GM19455 (cell line): Measurements from ENCODE around the gene SYNE2.

Experiments used
- ATAC-seq: cut with Tn5 transposase; IDR thresholded peaks from one replicate; pipeline ENCODE4 v1.9.1; 2021; ENCODE audit not compliant: unreplicated experiment

Gene SYNE2

DNA sequence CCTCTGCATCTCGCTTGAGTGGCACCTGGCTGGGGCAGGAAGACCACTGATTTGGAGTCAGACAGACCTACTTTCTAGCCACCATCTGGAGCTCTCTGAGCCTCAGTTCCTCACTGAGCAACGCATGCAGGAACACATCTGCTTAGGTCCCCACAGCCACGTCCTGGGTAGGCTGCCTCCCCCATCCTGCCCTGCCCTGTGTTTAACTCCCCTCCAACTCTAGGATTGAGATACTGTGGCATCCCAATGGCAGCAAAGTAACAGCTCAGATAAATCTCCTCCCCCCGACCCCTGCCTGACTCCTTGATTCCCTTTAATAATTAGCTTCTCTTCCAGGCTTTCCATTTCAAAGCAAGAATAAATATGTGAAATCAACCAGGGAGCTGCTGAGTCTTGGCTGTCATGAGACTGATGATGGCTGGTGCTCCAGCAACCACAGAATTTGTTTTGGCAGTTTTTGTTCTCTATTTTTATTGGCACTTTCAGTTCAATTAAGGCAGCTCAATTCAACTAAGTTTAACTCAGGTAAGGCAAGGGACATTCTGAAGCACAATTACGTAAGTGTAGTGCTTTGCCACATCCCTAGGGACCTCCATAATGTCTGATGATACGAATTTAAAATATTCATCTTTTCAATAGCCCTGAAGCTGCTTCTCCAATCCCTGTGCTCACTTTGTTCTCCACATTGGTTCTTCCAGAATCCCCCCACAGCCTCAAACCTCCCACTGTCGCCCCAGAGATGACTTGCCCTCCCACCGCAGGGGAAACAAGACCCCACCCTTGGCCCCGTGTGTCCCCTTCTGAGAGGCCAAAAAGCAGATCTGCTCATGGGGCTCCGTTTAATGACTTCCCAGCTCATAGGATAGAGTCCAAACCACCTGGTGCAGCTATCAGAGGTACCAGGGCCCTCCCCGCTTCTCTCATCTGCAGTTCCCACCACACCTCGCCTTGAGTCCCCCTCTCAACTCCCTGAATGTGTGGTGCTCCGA lies 383.1 kb downstream of the SYNE2 start:
- ATAC-seq: peak; percentile 70

DNA sequence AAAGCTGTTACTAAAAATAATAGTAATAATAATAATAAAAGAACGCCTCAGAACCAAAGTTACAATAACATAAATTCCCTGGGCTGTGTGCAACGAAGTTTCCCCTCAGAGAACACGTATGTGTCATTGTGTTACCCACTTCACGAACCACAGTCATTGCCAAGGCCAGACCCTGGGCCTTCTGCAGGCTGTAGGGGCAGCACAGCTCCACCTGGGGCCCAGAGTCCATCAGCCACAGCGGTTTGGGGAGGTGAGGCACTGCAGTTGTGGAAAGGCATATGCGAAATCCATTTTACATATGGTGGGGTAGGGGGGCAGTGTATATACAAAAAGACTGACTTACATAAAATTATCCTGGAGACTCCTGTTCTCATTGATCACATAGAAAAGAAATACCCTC lies 385.2 kb downstream of the SYNE2 start:
- no peak for ATAC-seq

DNA sequence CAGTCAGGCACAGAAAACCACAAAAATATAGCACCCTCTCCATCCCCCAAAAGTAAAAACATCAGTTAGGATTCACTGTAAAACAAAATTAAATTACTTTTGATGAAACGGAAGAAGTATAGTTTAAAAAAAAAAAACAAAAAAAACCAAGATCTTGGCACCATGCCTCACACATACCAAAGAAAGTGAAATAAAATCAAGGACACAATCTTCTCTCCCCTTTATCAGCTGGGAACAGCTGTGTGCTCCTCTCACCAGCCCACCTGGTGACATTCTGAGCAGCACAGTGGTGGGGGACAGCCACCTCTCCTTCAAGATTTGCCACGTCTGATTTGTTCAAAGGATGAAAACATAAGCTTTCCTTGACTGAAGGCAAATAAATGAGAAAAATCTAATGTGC lies 385.8 kb downstream of the SYNE2 start:
- ATAC-seq: no peak

DNA sequence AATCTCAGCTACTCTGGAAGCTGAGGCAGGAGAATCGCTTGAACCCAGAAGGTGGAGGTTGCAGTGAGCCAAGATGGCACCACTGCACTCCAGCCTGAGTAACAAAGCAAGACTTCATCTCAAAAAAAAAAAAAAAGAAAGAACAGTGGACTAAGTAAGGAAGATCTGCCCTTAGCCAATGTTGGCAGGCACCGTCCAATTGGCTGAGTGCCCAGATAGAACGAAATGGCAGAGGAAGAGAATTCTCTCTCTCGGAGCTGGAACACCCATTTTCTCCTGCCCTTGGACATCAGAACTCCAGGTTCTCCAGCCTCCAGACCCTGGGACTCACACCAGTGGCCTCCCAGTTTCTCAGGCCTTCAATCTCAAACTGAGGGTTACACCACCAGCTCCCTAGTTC lies 391.5 kb downstream of the SYNE2 start:
- no peak for ATAC-seq

DNA sequence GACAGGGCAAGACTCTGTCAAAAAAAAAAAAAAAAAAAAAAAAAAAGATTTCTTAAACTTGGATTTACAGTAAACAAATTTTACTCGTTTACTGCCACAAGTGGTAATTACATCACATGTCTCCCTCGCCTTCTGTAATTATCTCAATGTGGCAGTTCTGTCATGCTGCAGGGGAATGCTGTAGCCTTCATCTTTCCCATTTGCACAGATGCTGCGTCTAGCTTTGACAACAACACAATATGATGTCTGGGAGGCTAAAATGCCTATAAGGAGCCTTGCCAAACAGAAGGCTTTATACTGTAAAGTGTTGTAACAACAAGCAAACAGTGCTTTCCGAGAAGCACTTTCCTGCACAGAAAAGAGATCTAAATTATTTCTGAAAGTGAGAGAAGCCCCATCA lies 392.7 kb downstream of the SYNE2 start:
- ATAC-seq: no peak

DNA sequence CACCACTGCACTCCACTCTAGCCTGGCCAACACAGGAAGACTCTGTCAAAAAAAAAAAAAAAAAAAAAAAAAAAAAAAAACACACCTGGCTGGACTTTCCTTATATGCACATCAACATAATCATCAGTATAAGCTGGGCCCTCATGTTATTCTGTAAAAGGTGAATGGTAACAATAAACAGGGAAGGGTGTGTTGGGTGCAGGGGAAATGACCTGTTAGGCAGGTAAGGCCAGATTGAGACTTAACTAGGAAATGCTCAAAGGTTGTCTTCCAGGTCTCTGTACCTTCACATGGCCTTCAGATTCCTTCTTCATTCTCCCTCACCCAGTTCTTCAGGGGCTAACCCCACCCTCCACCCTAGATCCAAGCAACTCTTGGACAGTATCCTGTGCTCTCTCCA lies 393.9 kb downstream of the SYNE2 start:
- no peak for ATAC-seq

DNA sequence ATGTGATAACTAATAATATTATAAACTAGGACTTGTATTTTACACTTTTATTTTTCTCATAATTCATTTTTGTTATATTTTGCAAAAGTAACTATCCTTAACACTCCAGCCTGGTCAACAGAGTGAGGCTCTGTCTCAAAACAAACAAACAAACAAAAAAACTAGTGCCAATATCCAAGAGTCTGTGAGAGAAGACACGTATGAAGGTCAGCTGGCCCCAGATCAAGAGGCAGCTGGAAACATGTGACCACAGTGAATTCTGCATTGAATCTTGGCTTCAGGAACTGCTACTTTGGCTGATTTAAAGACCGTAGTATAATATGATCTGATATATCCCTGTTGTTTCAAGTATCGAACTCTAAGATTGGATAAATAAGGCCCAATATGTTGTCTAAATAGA lies 394.4 kb downstream of the SYNE2 start:
- ATAC-seq: no peak

DNA sequence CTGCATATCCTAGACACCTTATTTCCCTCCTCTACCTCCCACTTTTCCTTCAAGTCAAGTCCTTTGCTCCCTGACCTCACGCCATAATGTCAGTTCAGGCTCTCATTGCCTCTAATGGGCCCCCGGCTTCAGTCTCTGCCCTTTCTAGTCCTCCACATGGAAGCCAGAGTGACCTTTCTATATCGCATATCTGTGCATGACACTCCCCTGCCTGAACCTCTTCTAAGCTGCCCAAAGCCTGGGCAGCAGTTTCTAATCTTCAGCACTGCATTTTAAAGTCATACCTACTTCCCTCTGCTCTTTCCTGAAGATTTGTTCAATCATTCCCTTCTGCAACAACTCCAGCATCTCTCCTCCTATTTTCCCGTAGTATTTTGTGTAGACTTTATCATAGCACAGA lies 395.9 kb downstream of the SYNE2 start:
- ATAC-seq: no peak

DNA sequence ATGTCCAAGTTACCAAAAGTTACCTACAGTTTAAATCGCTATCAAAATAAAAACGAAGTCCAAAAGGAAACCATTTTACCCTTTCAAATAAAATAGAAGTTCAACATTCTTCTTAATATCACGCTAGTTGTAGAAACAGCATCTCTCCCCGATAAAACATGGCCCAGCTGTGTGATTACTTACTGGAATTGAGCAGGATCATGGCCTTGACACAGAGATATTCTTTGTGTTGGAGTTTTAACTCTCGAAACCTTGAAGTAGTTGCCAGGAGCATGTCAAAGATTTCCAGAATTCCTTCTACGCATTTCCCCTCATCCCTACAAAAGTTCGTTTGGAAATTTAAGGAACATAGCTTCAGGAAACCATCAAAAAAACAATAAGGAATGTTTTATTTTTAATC lies 396.6 kb downstream of the SYNE2 start:
- no peak for ATAC-seq

DNA sequence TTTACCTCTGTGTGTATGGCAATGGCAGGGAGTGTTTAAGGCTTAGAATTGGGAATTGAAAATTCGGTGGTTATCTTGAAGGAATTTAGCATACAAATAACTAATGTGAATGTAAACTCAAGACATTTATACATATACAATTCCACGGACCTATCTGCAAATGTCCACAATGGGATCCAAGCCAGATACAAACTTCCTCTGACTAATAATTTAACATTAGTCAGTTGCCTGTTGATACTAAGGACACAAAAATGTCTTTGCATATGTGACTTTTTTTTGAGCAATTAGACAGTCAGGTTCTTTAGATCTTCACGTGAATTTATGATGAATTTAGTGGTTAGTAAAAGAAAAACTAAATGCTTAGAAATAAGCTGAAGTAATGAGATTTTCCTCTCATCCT lies 400.9 kb downstream of the SYNE2 start:
- no peak for ATAC-seq

DNA sequence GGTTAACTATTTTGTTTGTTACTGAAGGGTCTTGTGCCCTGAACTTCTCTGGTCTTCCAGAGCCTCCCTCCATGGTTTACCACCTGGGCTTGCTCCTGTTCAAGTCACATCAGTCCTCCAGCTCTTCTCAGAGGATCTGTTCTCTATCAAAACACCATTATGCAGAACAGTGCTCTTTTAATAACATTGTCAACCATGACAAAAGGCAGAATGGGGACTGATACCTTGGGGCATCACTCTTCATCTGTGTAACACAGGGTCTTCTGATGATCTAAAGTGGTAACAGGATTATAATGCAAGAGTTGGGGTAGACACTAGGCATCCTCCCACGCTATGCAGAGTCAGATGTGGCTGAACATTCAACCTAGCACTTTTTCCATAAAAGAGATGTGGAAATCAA lies 403.0 kb downstream of the SYNE2 start:
- no peak for ATAC-seq

DNA sequence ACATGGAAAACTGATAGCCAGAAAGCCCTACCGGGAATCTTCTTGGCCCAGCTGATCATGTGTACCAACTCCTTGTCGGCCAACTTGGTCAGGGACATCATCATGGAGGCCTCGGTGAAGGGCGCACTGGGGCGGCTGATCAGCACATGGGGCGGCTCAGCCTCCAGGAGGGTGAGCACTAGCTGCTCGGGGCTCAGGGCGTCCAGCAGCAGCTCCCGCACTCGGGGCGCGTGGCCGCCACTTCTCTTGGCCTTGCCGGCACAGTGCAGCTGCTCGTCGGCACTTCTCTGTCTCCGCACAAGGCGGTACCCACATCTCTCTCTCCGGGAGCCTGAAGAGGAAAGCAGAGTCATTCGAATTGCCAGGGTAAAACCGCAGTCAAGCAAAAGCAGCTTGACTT lies 407.6 kb downstream of the SYNE2 start:
- no peak for ATAC-seq

DNA sequence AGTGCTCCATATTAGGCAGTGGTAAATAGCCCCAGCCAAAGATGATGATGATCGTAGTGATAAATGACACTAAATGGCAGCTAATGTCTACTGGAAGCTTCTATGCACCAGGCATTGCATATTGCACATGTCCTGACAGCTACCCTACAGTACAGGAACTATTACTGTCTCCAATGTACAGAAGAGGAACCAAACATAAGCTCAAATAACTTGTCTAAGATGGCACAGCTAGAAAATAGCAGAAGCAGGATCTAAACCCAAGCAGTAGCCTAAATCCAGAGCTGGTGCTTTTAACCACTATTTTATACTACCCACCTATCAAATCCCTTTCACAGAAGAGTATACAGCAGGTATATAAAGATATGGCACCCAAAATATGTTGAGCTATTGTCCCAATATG lies 412.4 kb downstream of the SYNE2 start:
- no peak for ATAC-seq

DNA sequence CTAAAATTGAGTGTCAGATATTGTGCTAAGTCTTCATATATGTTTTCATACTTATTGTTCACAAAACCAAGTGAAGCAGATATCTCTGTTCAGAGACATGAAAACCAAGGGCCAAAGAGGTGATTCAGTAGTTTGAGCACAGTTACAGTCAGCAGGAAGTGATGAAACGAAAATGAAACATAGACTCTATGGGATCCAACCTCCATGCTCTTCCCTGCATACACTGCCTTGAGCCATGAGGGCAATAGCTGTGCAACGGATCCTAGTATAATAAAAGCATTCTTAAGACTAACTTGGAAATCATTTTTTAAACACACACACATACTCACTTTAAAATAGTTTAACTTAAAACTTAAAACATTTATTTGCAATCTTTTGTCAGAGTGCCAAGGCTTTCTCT lies 413.4 kb downstream of the SYNE2 start:
- ATAC-seq: no peak

DNA sequence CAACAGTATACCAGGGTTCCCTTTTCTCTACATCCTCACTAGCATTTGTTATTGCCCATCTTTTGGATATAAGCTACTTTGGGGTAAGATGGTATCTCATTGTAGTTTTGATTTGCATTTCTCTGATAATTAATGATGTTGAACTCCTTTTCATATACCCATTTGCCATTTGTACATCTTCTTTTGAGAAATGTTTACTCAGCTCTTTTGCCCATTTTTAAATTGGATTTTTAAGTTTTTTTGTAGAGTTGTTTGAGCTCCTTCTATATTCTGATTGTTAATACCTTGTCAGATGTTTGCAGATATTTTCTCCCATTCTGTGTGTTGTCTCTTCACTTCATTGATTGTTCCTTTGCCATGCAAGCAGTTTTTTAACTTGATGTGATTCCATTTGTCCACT lies 419.2 kb downstream of the SYNE2 start:
- ATAC-seq: no peak
